ENCODE data around the gene CAD. TPM values are rescaled to one million over a fixed set of nuclear protein-coding genes. Genes with fewer than 3 reads are reported as not detected.

The CAD gene
- total and polyA plus RNA-seq, 9 of the 15 experiments (the other 6 are each of a cell fraction or from before 2014, with no cell fraction given), result 7.5 to 126 (median 33.7) TPM

DNA sequence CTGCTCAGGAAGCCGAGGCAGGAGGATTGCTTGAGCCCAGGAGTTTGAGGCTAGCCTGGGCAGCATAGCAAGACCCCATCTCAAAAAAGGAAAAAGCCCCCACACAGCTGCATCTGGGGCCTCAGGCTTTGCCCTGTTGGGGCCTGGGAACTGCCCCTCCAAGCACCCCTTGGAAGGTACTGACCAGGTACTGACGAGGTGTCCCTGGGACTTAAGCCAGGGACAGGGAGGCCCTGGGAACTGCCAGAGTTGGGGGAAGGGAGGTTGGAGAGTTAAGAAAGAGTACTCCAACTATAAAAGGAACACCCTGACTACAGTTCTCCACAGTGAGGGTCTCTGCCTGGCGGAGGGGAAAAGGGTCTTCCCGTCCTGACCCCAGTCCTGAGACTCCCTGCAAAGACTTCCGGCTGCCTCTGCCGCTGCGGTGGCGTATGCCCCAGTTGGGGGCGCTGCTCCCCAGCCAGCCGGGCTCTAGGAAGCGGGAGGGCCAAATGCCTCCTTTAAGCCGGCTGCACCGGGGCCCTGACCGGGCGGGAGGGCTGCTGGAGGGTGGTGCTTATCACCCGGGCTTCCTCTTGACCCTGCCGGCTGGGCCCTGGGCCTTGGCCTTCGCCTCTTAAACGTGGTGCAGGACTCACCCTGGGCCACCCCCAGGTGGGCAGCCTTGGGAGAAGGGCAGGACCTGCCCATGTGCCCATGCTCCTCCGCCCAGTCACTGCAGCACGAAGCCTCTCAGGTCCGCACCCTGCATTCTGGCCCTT lies 32.9 kb downstream of the CAD start (continued):
- TF ChIP-seq, protein P1, sequence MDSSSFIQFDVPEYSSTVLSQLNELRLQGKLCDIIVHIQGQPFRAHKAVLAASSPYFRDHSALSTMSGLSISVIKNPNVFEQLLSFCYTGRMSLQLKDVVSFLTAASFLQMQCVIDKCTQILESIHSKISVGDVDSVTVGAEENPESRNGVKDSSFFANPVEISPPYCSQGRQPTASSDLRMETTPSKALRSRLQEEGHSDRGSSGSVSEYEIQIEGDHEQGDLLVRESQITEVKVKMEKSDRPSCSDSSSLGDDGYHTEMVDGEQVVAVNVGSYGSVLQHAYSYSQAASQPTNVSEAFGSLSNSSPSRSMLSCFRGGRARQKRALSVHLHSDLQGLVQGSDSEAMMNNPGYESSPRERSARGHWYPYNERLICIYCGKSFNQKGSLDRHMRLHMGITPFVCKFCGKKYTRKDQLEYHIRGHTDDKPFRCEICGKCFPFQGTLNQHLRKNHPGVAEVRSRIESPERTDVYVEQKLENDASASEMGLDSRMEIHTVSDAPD (CRISPR knock-in tag; IDR thresholded peaks at IDR 0.05), result no peak
- TF ChIP-seq, protein P2, sequence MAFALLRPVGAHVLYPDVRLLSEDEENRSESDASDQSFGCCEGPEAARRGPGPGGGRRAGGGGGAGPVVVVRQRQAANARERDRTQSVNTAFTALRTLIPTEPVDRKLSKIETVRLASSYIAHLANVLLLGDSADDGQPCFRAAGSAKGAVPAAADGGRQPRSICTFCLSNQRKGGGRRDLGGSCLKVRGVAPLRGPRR (CRISPR knock-in tag; IDR thresholded peaks at IDR 0.05), result no peak
- TF ChIP-seq PTBP1 (IDR thresholded peaks at IDR 0.05; ENCODE audit: low read depth, low read length), result no peak
- TF ChIP-seq CAMTA2 (CRISPR knock-in tag; conservative IDR thresholded peaks at IDR 0.05), result no peak
- TF ChIP-seq POLR2A (conservative IDR thresholded peaks at IDR 0.05), result no peak
- no peak for TF ChIP-seq MCM7 (IDR thresholded peaks at IDR 0.05)
- TF ChIP-seq MCM2 (IDR thresholded peaks at IDR 0.05; ENCODE audit: low read depth), result no peak
- TF ChIP-seq HMG20A (CRISPR knock-in tag; conservative IDR thresholded peaks at IDR 0.05), result no peak
- TF ChIP-seq ARID2 (IDR thresholded peaks at IDR 0.05), result peak; percentile 61; the same call in 1 of the 2 replicates
- peak in 1 of 2 experiments; percentile 25; a peak in 1 of 4 replicates for TF ChIP-seq ETV6 (IDR thresholded peaks at IDR 0.05; ENCODE audit: borderline replicate concordance in 1 of 2, low read depth in 2 of 2, low read length in 1 of 2)
- no peak for TF ChIP-seq ETV6 (CRISPR knock-in tag; IDR thresholded peaks at IDR 0.05; ENCODE audit: borderline replicate concordance)
- TF ChIP-seq ZNF551 (CRISPR knock-in tag; IDR thresholded peaks at IDR 0.05), result no peak
- TF ChIP-seq SMARCE1 (IDR thresholded peaks at IDR 0.05), result no peak
- TF ChIP-seq NFYB (IDR thresholded peaks at IDR 0.05; ENCODE audit: extremely low read depth, insufficient read length), result no peak
- TF ChIP-seq ETV1 (tag; conservative IDR thresholded peaks at IDR 0.05; ENCODE audit: low read depth), result peak; percentile 92
- TF ChIP-seq, protein P3, sequence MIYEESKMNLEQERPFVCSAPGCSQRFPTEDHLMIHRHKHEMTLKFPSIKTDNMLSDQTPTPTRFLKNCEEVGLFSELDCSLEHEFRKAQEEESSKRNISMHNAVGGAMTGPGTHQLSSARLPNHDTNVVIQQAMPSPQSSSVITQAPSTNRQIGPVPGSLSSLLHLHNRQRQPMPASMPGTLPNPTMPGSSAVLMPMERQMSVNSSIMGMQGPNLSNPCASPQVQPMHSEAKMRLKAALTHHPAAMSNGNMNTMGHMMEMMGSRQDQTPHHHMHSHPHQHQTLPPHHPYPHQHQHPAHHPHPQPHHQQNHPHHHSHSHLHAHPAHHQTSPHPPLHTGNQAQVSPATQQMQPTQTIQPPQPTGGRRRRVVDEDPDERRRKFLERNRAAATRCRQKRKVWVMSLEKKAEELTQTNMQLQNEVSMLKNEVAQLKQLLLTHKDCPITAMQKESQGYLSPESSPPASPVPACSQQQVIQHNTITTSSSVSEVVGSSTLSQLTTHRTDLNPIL (CRISPR knock-in tag; IDR thresholded peaks at IDR 0.05), result no peak
- TF ChIP-seq, protein P4, sequence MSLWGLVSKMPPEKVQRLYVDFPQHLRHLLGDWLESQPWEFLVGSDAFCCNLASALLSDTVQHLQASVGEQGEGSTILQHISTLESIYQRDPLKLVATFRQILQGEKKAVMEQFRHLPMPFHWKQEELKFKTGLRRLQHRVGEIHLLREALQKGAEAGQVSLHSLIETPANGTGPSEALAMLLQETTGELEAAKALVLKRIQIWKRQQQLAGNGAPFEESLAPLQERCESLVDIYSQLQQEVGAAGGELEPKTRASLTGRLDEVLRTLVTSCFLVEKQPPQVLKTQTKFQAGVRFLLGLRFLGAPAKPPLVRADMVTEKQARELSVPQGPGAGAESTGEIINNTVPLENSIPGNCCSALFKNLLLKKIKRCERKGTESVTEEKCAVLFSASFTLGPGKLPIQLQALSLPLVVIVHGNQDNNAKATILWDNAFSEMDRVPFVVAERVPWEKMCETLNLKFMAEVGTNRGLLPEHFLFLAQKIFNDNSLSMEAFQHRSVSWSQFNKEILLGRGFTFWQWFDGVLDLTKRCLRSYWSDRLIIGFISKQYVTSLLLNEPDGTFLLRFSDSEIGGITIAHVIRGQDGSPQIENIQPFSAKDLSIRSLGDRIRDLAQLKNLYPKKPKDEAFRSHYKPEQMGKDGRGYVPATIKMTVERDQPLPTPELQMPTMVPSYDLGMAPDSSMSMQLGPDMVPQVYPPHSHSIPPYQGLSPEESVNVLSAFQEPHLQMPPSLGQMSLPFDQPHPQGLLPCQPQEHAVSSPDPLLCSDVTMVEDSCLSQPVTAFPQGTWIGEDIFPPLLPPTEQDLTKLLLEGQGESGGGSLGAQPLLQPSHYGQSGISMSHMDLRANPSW (CRISPR knock-in tag; IDR thresholded peaks at IDR 0.05), result no peak
- TF ChIP-seq CHD4 (IDR thresholded peaks at IDR 0.05; ENCODE audit: insufficient read depth, insufficient replicate concordance, low read depth, low read length, poor library complexity, severe bottlenecking), result no peak
- no peak; the same call in 1 of the 2 replicates for TF ChIP-seq FOSL1 (tag; conservative IDR thresholded peaks at IDR 0.05)
- TF ChIP-seq, protein P5, sequence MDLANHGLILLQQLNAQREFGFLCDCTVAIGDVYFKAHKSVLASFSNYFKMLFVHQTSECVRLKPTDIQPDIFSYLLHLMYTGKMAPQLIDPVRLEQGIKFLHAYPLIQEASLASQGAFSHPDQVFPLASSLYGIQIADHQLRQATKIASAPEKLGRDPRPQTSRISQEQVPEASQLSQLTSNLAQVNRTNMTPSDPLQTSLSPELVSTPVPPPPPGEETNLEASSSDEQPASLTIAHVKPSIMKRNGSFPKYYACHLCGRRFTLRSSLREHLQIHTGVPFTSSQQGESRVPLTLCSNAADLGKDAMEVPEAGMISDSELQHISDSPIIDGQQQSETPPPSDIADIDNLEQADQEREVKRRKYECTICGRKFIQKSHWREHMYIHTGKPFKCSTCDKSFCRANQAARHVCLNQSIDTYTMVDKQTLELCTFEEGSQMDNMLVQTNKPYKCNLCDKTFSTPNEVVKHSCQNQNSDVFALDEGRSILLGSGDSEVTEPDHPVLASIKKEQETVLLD (IDR thresholded peaks at IDR 0.05), result no peak
- no peak for TF ChIP-seq ZNF507 (tag; conservative IDR thresholded peaks at IDR 0.05)
- no peak for TF ChIP-seq HDAC3 (IDR thresholded peaks at IDR 0.05; ENCODE audit: borderline replicate concordance, partially characterized antibody)
